Nephron progenitor cell (in vitro differentiated cells): Measurements from ENCODE around the gene FBXL20.
"Not testable (repeated sequence)": the region's sequence is repeated elsewhere in the genome, so short reads cannot be mapped to it uniquely, and the experiment has no call there.

Experiments
- DNase-seq: peaks from one replicate; pipeline ENCODE4 v3.0.0; 2021
- H3K27ac Mint-ChIP-seq: 2 replicates; pipeline ENCODE4 v1.8.0; 2021; ENCODE audit warnings: mild to moderate bottlenecking, moderate library complexity, mixed read lengths
- H3K27me3 Mint-ChIP-seq: 2 replicates; pipeline ENCODE4 v1.8.0; 2021; ENCODE audit warnings: mild to moderate bottlenecking, low read depth, mixed read lengths; ENCODE audit not compliant: poor library complexity
- H3K36me3 Mint-ChIP-seq: 2 replicates; pipeline ENCODE4 v1.8.0; 2021; ENCODE audit warnings: low read depth, mixed read lengths
- H3K4me1 Mint-ChIP-seq: 2 replicates; pipeline ENCODE4 v1.8.0; 2021; ENCODE audit warnings: mixed read lengths
- H3K4me3 Mint-ChIP-seq: 2 replicates; pipeline ENCODE4 v1.8.0; 2021; ENCODE audit warnings: mild to moderate bottlenecking, moderate library complexity, mixed read lengths
- H3K9me3 Mint-ChIP-seq: 2 replicates; pipeline ENCODE4 v1.8.0; 2021; ENCODE audit warnings: mild to moderate bottlenecking, moderate library complexity, mixed read lengths
- CTCF ChIP-seq: fragments of 200-600 bp; sonication (generic); IDR thresholded peaks from 2 replicates; pipeline ENCODE4 v1.5.0; 2021; ENCODE audit warnings: antibody characterized with exemption

The FBXL20 gene

GRCh38 chr17:39264119-39264518 lies 137.3 kb downstream of the FBXL20 start:
- H3K36me3 Mint-ChIP-seq = peaks cover 72% of the 10 kb centered on the region
- TF ChIP-seq CTCF = no peak
- no peaks in the 10 kb centered on the region for H3K9me3 Mint-ChIP-seq
- no peak for DNase-seq
- peak overlapping the region; percentile 5 for H3K27ac Mint-ChIP-seq
- H3K4me1 Mint-ChIP-seq = no peaks in the 10 kb centered on the region
- H3K27me3 Mint-ChIP-seq = no peaks in the 10 kb centered on the region
- no peak overlapping the region for H3K4me3 Mint-ChIP-seq

GRCh38 chr17:39261286-39261685 lies 140.1 kb downstream of the FBXL20 start:
- Mint-ChIP-seq H3K4me3 (no peak overlapping the region), H3K9me3 (no peaks in the 10 kb centered on the region), H3K36me3 (peaks cover 75% of the 10 kb centered on the region)

GRCh38 chr17:39252788-39253460 lies 148.5 kb downstream of the FBXL20 start:
- Mint-ChIP-seq H3K9me3 (no peaks in the 10 kb centered on the region), H3K36me3 (peaks cover 54% of the 10 kb centered on the region), H3K4me3 (no peak overlapping the region), H3K4me1 (peaks cover 8% of the 10 kb centered on the region), H3K27me3 (no peaks in the 10 kb centered on the region), H3K27ac (peak overlapping the region; percentile 68)
- no peak for DNase-seq
- TF ChIP-seq CTCF = no peak

More at GRCh38 chr17:39261286-39261685, 140.1 kb downstream of the FBXL20 start:
- no peak for TF ChIP-seq CTCF
- Mint-ChIP-seq H3K4me1 (no peaks in the 10 kb centered on the region), H3K27me3 (no peaks in the 10 kb centered on the region), H3K27ac (no peak overlapping the region)
- DNase-seq = peak; percentile 23

GRCh38 chr17:39251997-39252396 lies 149.4 kb downstream of the FBXL20 start:
- Mint-ChIP-seq H3K9me3 (no peaks in the 10 kb centered on the region), H3K27ac (no peak overlapping the region), H3K4me1 (peaks cover 16% of the 10 kb centered on the region), H3K36me3 (peaks cover 45% of the 10 kb centered on the region), H3K4me3 (no peak overlapping the region), H3K27me3 (no peaks in the 10 kb centered on the region)
- no peak for TF ChIP-seq CTCF
- no peak for DNase-seq

GRCh38 chr17:39250076-39250475 lies 151.3 kb downstream of the FBXL20 start:
- H3K4me3 Mint-ChIP-seq, H3K27ac Mint-ChIP-seq, H3K27me3 Mint-ChIP-seq, H3K9me3 Mint-ChIP-seq, DNase-seq: not testable (repeated sequence)
- H3K4me1 Mint-ChIP-seq = peaks cover 16% of the 10 kb centered on the region
- H3K36me3 Mint-ChIP-seq = peaks cover 28% of the 10 kb centered on the region

GRCh38 chr17:39246274-39246673 lies 155.2 kb downstream of the FBXL20 start:
- Mint-ChIP-seq H3K27ac (no peak overlapping the region), H3K9me3 (no peaks in the 10 kb centered on the region), H3K36me3 (peaks cover 5% of the 10 kb centered on the region), H3K27me3 (peaks cover 6% of the 10 kb centered on the region), H3K4me1 (peaks cover 36% of the 10 kb centered on the region), H3K4me3 (no peak overlapping the region)
- TF ChIP-seq CTCF = no peak
- no peak for DNase-seq
